Mammary epithelial cell (primary cell): Measurements from ENCODE around the gene PTPRA.

Experiments
- CTCF ChIP-seq, 2 donors: IDR thresholded peaks in 1 of 2; conservative IDR thresholded peaks in 1 of 2; 2 replicates each; pipeline ENCODE4 v1.5.1; 2011 to 2012; ENCODE audit warnings: inconsistent platforms in 2 of 2, low read length in 2 of 2, mild to moderate bottlenecking in 2 of 2, control low read depth in 1 of 2, low read depth in 1 of 2; ENCODE audit not compliant: insufficient read depth in 1 of 2; ENCODE audit errors: extremely low read depth in 1 of 2
- EZH2 ChIP-seq: IDR thresholded peaks from 2 replicates; pipeline ENCODE4 v1.6.1; 2012; ENCODE audit warnings: low read length, inconsistent platforms, borderline replicate concordance

GRCh38 chr20:2891343-2891742 lies 18.1 kb downstream of the PTPRA start:
- no peak for TF ChIP-seq CTCF (conservative IDR thresholded peaks at IDR 0.05 in 1 of 2, IDR thresholded peaks at IDR 0.05 in 1 of 2; ENCODE audit: extremely low read depth in 1 of 2, insufficient read depth in 1 of 2, low read depth in 1 of 2, low read length in 2 of 2)
- TF ChIP-seq EZH2, result no peak
